ENCODE measurements around the gene OSBPL10. TPM values are rescaled to one million over a fixed set of nuclear protein-coding genes. Genes with fewer than 3 reads are reported as not detected.

Gene OSBPL10
- total and polyA plus RNA-seq, 2 experiments from 2014 or later = 2.4 to 8.1 TPM

DNA sequence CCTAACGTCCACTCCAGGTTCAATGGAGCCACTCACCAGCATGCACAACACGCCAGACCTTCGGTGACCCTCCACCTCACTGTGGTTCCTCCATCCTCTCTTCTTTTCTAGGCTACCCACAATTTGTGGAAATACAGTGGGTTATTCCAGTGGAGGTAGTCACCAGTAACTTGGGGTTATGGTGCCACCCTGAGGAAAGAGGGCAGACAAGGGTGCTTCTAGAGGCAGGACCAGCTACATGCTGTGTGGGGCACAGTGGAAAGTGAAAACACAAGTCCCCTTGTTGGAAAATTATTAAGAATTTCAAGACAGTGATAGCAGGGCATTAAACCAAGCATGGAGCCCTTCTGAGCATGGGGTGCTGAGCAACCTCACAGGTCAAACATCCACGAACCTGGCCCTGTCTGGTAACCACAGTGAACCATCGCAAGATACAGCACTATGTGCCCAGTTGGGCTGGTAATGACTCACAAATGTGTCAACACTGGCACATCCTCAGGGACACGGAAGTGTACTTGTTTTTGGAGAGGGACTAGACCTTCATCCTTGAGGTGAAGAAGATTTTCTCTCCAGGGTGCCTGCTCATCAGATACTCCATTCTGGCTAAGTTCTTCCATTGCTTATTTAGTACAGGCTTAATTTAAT, 281.6 kb downstream of the OSBPL10 start:
- Histone ChIP-seq H3K27me3 (replicated peaks; ENCODE audit: insufficient read depth) (no peaks in the 10 kb centered on the region), H2AFZ (no peak overlapping the region), H4K20me1 (ENCODE audit: insufficient read depth) (no peaks in the 10 kb centered on the region), H3K9me2 (ENCODE audit: insufficient read depth) (no peaks in the 10 kb centered on the region), H3K27ac (no peak overlapping the region), H3K4me3 (no peak overlapping the region), H3K9ac (no peak overlapping the region), H3F3A (ENCODE audit: insufficient read depth) (peaks cover 5% of the 10 kb centered on the region), H3K79me2 (ENCODE audit: insufficient read depth) (no peaks in the 10 kb centered on the region), H3K36me3 (ENCODE audit: low read depth) (no peaks in the 10 kb centered on the region), H3K9me3 (ENCODE audit: low read depth) (no peaks in the 10 kb centered on the region), H3K4me1 (ENCODE audit: insufficient read depth) (peaks cover 4% of the 10 kb centered on the region), H3K4me2 (ENCODE audit: unreplicated experiment) (no peak overlapping the region)
- no peak for TF ChIP-seq EZH2 (IDR thresholded peaks at IDR 0.05; ENCODE audit: insufficient read depth, poor library complexity, severe bottlenecking)
- WGBS, 2 experiments (ENCODE audit: low coverage in 1 of 2, low lambda C conversion rate in 2 of 2, missing lambda C conversion rate in 2 of 2) = 70 to 82% methylated on average over 6 of the region's 6 CpGs
- in situ Hi-C loops (cut with MboI) = no loop called here
- DNase-seq = peak; percentile 34

GRCh38 chr3:31696815-31697548, 284.1 kb downstream of the OSBPL10 start:
- no peak for DNase-seq

DNA sequence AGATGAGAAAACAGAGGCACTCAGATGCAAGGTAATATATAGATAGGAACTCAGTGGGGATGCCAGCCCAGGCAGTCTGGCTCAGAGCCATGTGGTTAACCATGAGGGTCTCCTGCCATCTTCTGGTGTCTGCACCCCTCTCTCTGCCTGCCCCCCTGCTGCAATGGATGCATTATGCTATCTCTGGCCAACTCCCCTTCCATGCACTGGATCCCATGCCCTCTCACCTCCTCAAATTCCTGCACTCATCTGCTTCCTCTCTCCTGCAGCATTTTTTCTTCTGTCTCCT, 285.1 kb downstream of the OSBPL10 start:
- in situ Hi-C loops (cut with MboI) = no loop called here
- no peaks in the 10 kb centered on the region for H3K79me2 ChIP-seq (ENCODE audit: insufficient read depth)
- no peaks in the 10 kb centered on the region for H3K27me3 ChIP-seq (replicated peaks; ENCODE audit: insufficient read depth)
- no peak overlapping the region for H2AFZ ChIP-seq
- no peak overlapping the region for H3K9ac ChIP-seq
- TF ChIP-seq EZH2 (IDR thresholded peaks at IDR 0.05; ENCODE audit: insufficient read depth, poor library complexity, severe bottlenecking) (no peak), EZH2phosphoT487 (IDR thresholded peaks at IDR 0.05; ENCODE audit: insufficient read depth, low read depth) (no peak)
- H3K36me3 ChIP-seq (ENCODE audit: low read depth) = no peaks in the 10 kb centered on the region
- no peak overlapping the region for H3K4me3 ChIP-seq
- no peaks in the 10 kb centered on the region for H3K9me3 ChIP-seq (ENCODE audit: low read depth)
- H3K9me2 ChIP-seq (ENCODE audit: insufficient read depth) = no peaks in the 10 kb centered on the region
- no peak overlapping the region for H3K27ac ChIP-seq
- H3F3A ChIP-seq (ENCODE audit: insufficient read depth) = no peaks in the 10 kb centered on the region
- no peak overlapping the region for H3K4me2 ChIP-seq (ENCODE audit: unreplicated experiment)
- DNase-seq = no peak
- H3K4me1 ChIP-seq (ENCODE audit: insufficient read depth) = no peaks in the 10 kb centered on the region; the same call in 1 of the 2 replicates
- no peaks in the 10 kb centered on the region for H4K20me1 ChIP-seq (ENCODE audit: insufficient read depth)

More at GRCh38 chr3:31696815-31697548, 284.1 kb downstream of the OSBPL10 start:
- no peaks in the 10 kb centered on the region for H3K79me2 ChIP-seq (ENCODE audit: insufficient read depth)
- no peaks in the 10 kb centered on the region for H3K9me3 ChIP-seq (ENCODE audit: low read depth)
- H2AFZ ChIP-seq = no peak overlapping the region
- WGBS, 2 experiments (ENCODE audit: low coverage in 1 of 2, low lambda C conversion rate in 2 of 2, missing lambda C conversion rate in 2 of 2) = 65 to 73% methylated on average over 6 of the region's 6 CpGs
- H3K4me2 ChIP-seq (ENCODE audit: unreplicated experiment) = no peak overlapping the region
- no peaks in the 10 kb centered on the region for H3K27me3 ChIP-seq (replicated peaks; ENCODE audit: insufficient read depth)
- no peaks in the 10 kb centered on the region for H3F3A ChIP-seq (ENCODE audit: insufficient read depth)
- no peak overlapping the region for H3K27ac ChIP-seq
- no peaks in the 10 kb centered on the region for H3K9me2 ChIP-seq (ENCODE audit: insufficient read depth)
- H3K36me3 ChIP-seq (ENCODE audit: low read depth) = no peaks in the 10 kb centered on the region
- H3K4me3 ChIP-seq = no peak overlapping the region
- TF ChIP-seq EZH2phosphoT487 (IDR thresholded peaks at IDR 0.05; ENCODE audit: insufficient read depth, low read depth) (no peak), EZH2 (IDR thresholded peaks at IDR 0.05; ENCODE audit: insufficient read depth, poor library complexity, severe bottlenecking) (no peak)
- H3K9ac ChIP-seq = no peak overlapping the region
- no peaks in the 10 kb centered on the region for H4K20me1 ChIP-seq (ENCODE audit: insufficient read depth)
- in situ Hi-C loops (cut with MboI) = no loop called here
- H3K4me1 ChIP-seq (ENCODE audit: insufficient read depth) = no peaks in the 10 kb centered on the region; the same call in 1 of the 2 replicates

- DNase-seq = peak; percentile 8
- Histone ChIP-seq H3K36me3 (ENCODE audit: low read depth) (no peaks in the 10 kb centered on the region), H3K27ac (no peak overlapping the region), H2AFZ (no peak overlapping the region), H3K27me3 (replicated peaks; ENCODE audit: insufficient read depth) (no peaks in the 10 kb centered on the region), H4K20me1 (ENCODE audit: insufficient read depth) (no peaks in the 10 kb centered on the region), H3K9me2 (ENCODE audit: insufficient read depth) (no peaks in the 10 kb centered on the region), H3K79me2 (ENCODE audit: insufficient read depth) (no peaks in the 10 kb centered on the region), H3K4me3 (no peak overlapping the region), H3K4me2 (ENCODE audit: unreplicated experiment) (no peak overlapping the region), H3K4me1 (ENCODE audit: insufficient read depth) (no peaks in the 10 kb centered on the region; the same call in 1 of the 2 replicates), H3F3A (ENCODE audit: insufficient read depth) (no peaks in the 10 kb centered on the region), H3K9ac (no peak overlapping the region), H3K9me3 (ENCODE audit: low read depth) (no peaks in the 10 kb centered on the region)
- 98 to 100% methylated on average over 2 of the region's 2 CpGs for WGBS, 2 experiments (ENCODE audit: low coverage in 1 of 2, low lambda C conversion rate in 2 of 2, missing lambda C conversion rate in 2 of 2)
- in situ Hi-C loops (cut with MboI) = no loop called here
- no peak for TF ChIP-seq EZH2phosphoT487 (IDR thresholded peaks at IDR 0.05; ENCODE audit: insufficient read depth, low read depth)
Measured at GRCh38 chr3:31695280-31696008, 285.6 kb downstream of the OSBPL10 start.

All from GM23248 (cell line).